ENCODE data around the gene NOS3. TPM values are rescaled to one million over a fixed set of nuclear protein-coding genes. Genes with fewer than 3 reads are reported as not detected.

Gene NOS3
- total and polyA plus RNA-seq, 9 of the 15 experiments (the other 6 are each of a cell fraction or from before 2014, with no cell fraction given): 1.1 to 121 (median 23.6) TPM

GRCh38 chr7:150974468-150975391 is 16.1 kb upstream of the NOS3 start (continued):
- no peak for TF ChIP-seq TFAM (CRISPR knock-in tag; conservative IDR thresholded peaks at IDR 0.05)
- no peak for TF ChIP-seq SMARCB1 (IDR thresholded peaks at IDR 0.05; ENCODE audit: insufficient read length, low read depth)
- TF ChIP-seq HINFP (tag; conservative IDR thresholded peaks at IDR 0.05; ENCODE audit: low read depth): no peak
- peak; percentile 12; the same call in 1 of the 2 replicates for TF ChIP-seq MYNN (IDR thresholded peaks at IDR 0.05)
- no peak for TF ChIP-seq MYNN (CRISPR knock-in tag; IDR thresholded peaks at IDR 0.05)
- peak; percentile 41; the same call in 1 of the 2 replicates for TF ChIP-seq JUN (IDR thresholded peaks at IDR 0.05; ENCODE audit: borderline replicate concordance, low read depth, low read length)
- no peak for TF ChIP-seq JUN (CRISPR knock-in tag; IDR thresholded peaks at IDR 0.05; ENCODE audit: borderline replicate concordance)
- TF ChIP-seq ETS1 (conservative IDR thresholded peaks at IDR 0.05; ENCODE audit: control insufficient read depth, low read depth, low read length): peak; percentile 64
- TF ChIP-seq GATA2 (CRISPR knock-in tag; IDR thresholded peaks at IDR 0.05): no peak
- peak; percentile 57; the same call in 1 of the 2 replicates for TF ChIP-seq SAFB (IDR thresholded peaks at IDR 0.05; ENCODE audit: borderline replicate concordance, low read depth, low read length)
- no peak for TF ChIP-seq RBM22 (IDR thresholded peaks at IDR 0.05; ENCODE audit: low read depth, low read length, poor library complexity, severe bottlenecking)
- TF ChIP-seq HNRNPUL1 (IDR thresholded peaks at IDR 0.05; ENCODE audit: low read length): no peak
- TF ChIP-seq PHB2 (IDR thresholded peaks at IDR 0.05; ENCODE audit: low read depth): no peak
- TF ChIP-seq DPF2 (IDR thresholded peaks at IDR 0.05): no peak; the same call in 1 of the 2 replicates
- peak; percentile 5; the same call in 1 of the 2 replicates for TF ChIP-seq MAFF (IDR thresholded peaks at IDR 0.05; ENCODE audit: low read length)
- no peak for TF ChIP-seq TCF7L2 (IDR thresholded peaks at IDR 0.05; ENCODE audit: low read depth, low read length)
- TF ChIP-seq FOXO4 (CRISPR knock-in tag; IDR thresholded peaks at IDR 0.05): no peak
- TF ChIP-seq CAMTA2 (CRISPR knock-in tag; conservative IDR thresholded peaks at IDR 0.05): 0 out of 2 replicates have a peak, but pooled peaks have one; percentile 19
- TF ChIP-seq MYBL2 (IDR thresholded peaks at IDR 0.05; ENCODE audit: low read depth): no peak
- TF ChIP-seq MYBL2 (CRISPR knock-in tag; IDR thresholded peaks at IDR 0.05; ENCODE audit: borderline replicate concordance): no peak
- TF ChIP-seq ARID3B (CRISPR knock-in tag; IDR thresholded peaks at IDR 0.05; ENCODE audit: borderline replicate concordance): no peak; the same call in 1 of the 2 replicates
- TF ChIP-seq CXXC5 (CRISPR knock-in tag; IDR thresholded peaks at IDR 0.05): peak; percentile 93
- peak; percentile 77 for TF ChIP-seq GABPA (tag; conservative IDR thresholded peaks at IDR 0.05; ENCODE audit: low read depth)

Data from K562 (cell line).